ENCODE results near the gene NAGLU. TPM values are rescaled to one million over a fixed set of nuclear protein-coding genes. Genes with fewer than 3 reads are reported as not detected.
A peak's percentile ranks its signal among the peaks of the same experiment; 100 is the strongest.

NAGLU gene
- total RNA-seq, 5 donors from 2014 or later (not counting 1 experiment from before 2014, with no cell fraction given) = 13.2 to 35.1 (median 28.8) TPM

- no peak overlapping the region for H3K27ac Mint-ChIP-seq
- Histone ChIP-seq H3K36me3 (ENCODE audit: control insufficient read depth in 2 of 2, extremely low read depth in 1 of 2, insufficient read depth in 1 of 2, low read length in 1 of 2) (peaks cover 28 to 92% of the 10 kb centered on the region in 2 donors), H3K4me3 (ENCODE audit: control insufficient read depth in 1 of 2, extremely low read depth in 1 of 2, low read length in 1 of 2) (no peak overlapping the region), H3K27me3 (replicated peaks in 1 of 2; ENCODE audit: control insufficient read depth in 2 of 2, extremely low read depth in 1 of 2, insufficient read depth in 2 of 2, low read length in 1 of 2) (no peaks in the 10 kb centered on the region), H3K27ac (ENCODE audit: low read length) (no peak overlapping the region), H3K9me3 (no peaks in the 10 kb centered on the region), H3K4me1 (ENCODE audit: control insufficient read depth in 1 of 2, extremely low read depth in 1 of 2, insufficient read depth in 2 of 2, low read length in 2 of 2) (no peaks in the 10 kb centered on the region)
- H3K9me3 Mint-ChIP-seq = no peaks in the 10 kb centered on the region
- no peak overlapping the region for H3K4me3 Mint-ChIP-seq
- H3K27me3 Mint-ChIP-seq = no peaks in the 10 kb centered on the region
- DNase-seq (no peak), ATAC-seq (replicated peaks in 1 of 4) (no peak)
- H3K36me3 Mint-ChIP-seq = peaks cover 47% of the 10 kb centered on the region
- POLR2A ChIA-PET = interaction anchor here in 1 of 2 donors (0.6 kb wide), 1 partner anchor 27 kb away, joined by 5 read pairs; no protein-coding TSS in a partner anchor
- peaks cover 0 to 8% (median 3%) of the 10 kb centered on the region in 3 donors for H3K4me1 Mint-ChIP-seq
- CTCF ChIA-PET = no interaction called here
- 71% methylated on average over 1 of the region's 1 CpG for WGBS (ENCODE audit: insufficient coverage)
Measured at GRCh38 chr17:42585353-42585752, 49.3 kb downstream of the NAGLU start.

GRCh38 chr17:42586514-42587230 is 50.6 kb downstream of the NAGLU start:
- no peaks in the 10 kb centered on the region for H3K9me3 Mint-ChIP-seq

GRCh38 chr17:42590886-42591285 is 54.8 kb downstream of the NAGLU start:
- ChIA-PET CTCF (interaction anchor here (0.6 to 2.3 kb wide), 2 partner anchors 11 to 13 kb away, joined by 3 to 8 read pairs; partner anchors contain the start of gene PSMC3IP (in 1 of the 2)), POLR2A (no interaction called here)
- 86% methylated on average over 1 of the region's 2 CpGs for WGBS (ENCODE audit: insufficient coverage)
- Mint-ChIP-seq H3K4me3 (no peak overlapping the region), H3K36me3 (peaks cover 32% of the 10 kb centered on the region), H3K27me3 (no peaks in the 10 kb centered on the region), H3K9me3 (no peaks in the 10 kb centered on the region), H3K4me1 (peaks cover 0 to 22% (median 12%) of the 10 kb centered on the region in 3 donors), H3K27ac (peak overlapping the region in 1 of 2 donors; percentile 16)
- no peak overlapping the region for H3K4me3 ChIP-seq (ENCODE audit: control insufficient read depth in 1 of 2, extremely low read depth in 1 of 2, low read length in 1 of 2)
- no peaks in the 10 kb centered on the region for H3K27me3 ChIP-seq (replicated peaks in 1 of 2; ENCODE audit: control insufficient read depth in 2 of 2, extremely low read depth in 1 of 2, insufficient read depth in 2 of 2, low read length in 1 of 2)
- peaks cover 10 to 59% of the 10 kb centered on the region in 2 donors for H3K36me3 ChIP-seq (ENCODE audit: control insufficient read depth in 2 of 2, extremely low read depth in 1 of 2, insufficient read depth in 1 of 2, low read length in 1 of 2)
- H3K4me1 ChIP-seq (ENCODE audit: control insufficient read depth in 1 of 2, extremely low read depth in 1 of 2, insufficient read depth in 2 of 2, low read length in 2 of 2) = no peaks in the 10 kb centered on the region
- no peak for DNase-seq
- ATAC-seq (replicated peaks in 1 of 4) = no peak
- no peak overlapping the region for H3K27ac ChIP-seq (ENCODE audit: low read length)
- no peaks in the 10 kb centered on the region for H3K9me3 ChIP-seq

More at GRCh38 chr17:42586514-42587230, 50.6 kb downstream of the NAGLU start:
- ATAC-seq (replicated peaks in 1 of 4) (no peak), DNase-seq (no peak)
- H3K27ac ChIP-seq (ENCODE audit: low read length) = no peak overlapping the region
- Mint-ChIP-seq H3K36me3 (peaks cover 53% of the 10 kb centered on the region), H3K27me3 (no peaks in the 10 kb centered on the region), H3K4me1 (peaks cover 0 to 9% (median 5%) of the 10 kb centered on the region in 3 donors), H3K4me3 (no peak overlapping the region), H3K27ac (peak overlapping the region in 1 of 2 donors; percentile 64)
- POLR2A ChIA-PET = interaction anchor here in 1 of 2 donors (0.6 kb wide), 1 partner anchor 38 kb away, joined by 3 read pairs; no protein-coding TSS in a partner anchor
- no peaks in the 10 kb centered on the region for H3K4me1 ChIP-seq (ENCODE audit: control insufficient read depth in 1 of 2, extremely low read depth in 1 of 2, insufficient read depth in 2 of 2, low read length in 2 of 2)
- 98% methylated on average over 4 of the region's 7 CpGs for WGBS (ENCODE audit: insufficient coverage)
- H3K27me3 ChIP-seq (replicated peaks in 1 of 2; ENCODE audit: control insufficient read depth in 2 of 2, extremely low read depth in 1 of 2, insufficient read depth in 2 of 2, low read length in 1 of 2) = no peaks in the 10 kb centered on the region
- no peak overlapping the region for H3K4me3 ChIP-seq (ENCODE audit: control insufficient read depth in 1 of 2, extremely low read depth in 1 of 2, low read length in 1 of 2)
- CTCF ChIA-PET = interaction anchor here in 1 of 2 donors (0.6 kb wide), 2 partner anchors 9 to 363 kb away, joined by 3 to 7 read pairs; partner anchors contain the start of gene PSMC3IP
- no peaks in the 10 kb centered on the region for H3K9me3 ChIP-seq
- H3K36me3 ChIP-seq (ENCODE audit: control insufficient read depth in 2 of 2, extremely low read depth in 1 of 2, insufficient read depth in 1 of 2, low read length in 1 of 2) = peaks cover 28 to 95% of the 10 kb centered on the region in 2 donors

- ChIA-PET CTCF (interaction anchor here in 1 of 2 donors (2.3 kb wide), 1 partner anchor 13 kb away, joined by 8 read pairs; the partner anchor contains the start of gene PSMC3IP), POLR2A (no interaction called here)
- ATAC-seq (replicated peaks in 1 of 4) = no peak
- H3K9me3 Mint-ChIP-seq = no peaks in the 10 kb centered on the region
- H3K4me3 Mint-ChIP-seq = no peak overlapping the region
- no peaks in the 10 kb centered on the region for H3K9me3 ChIP-seq
- no peak for DNase-seq
- 97% methylated on average over 8 of the region's 9 CpGs for WGBS (ENCODE audit: insufficient coverage)
- H3K27ac ChIP-seq (ENCODE audit: low read length) = no peak overlapping the region
- H3K36me3 Mint-ChIP-seq = peaks cover 32% of the 10 kb centered on the region
- H3K27me3 Mint-ChIP-seq = no peaks in the 10 kb centered on the region
- no peaks in the 10 kb centered on the region for H3K27me3 ChIP-seq (replicated peaks in 1 of 2; ENCODE audit: control insufficient read depth in 2 of 2, extremely low read depth in 1 of 2, insufficient read depth in 2 of 2, low read length in 1 of 2)
- H3K4me1 ChIP-seq (ENCODE audit: control insufficient read depth in 1 of 2, extremely low read depth in 1 of 2, insufficient read depth in 2 of 2, low read length in 2 of 2) = no peaks in the 10 kb centered on the region
- H3K27ac Mint-ChIP-seq = no peak overlapping the region
- peaks cover 2 to 24% (median 14%) of the 10 kb centered on the region in 3 donors for H3K4me1 Mint-ChIP-seq
- peaks cover 6 to 56% of the 10 kb centered on the region in 2 donors for H3K36me3 ChIP-seq (ENCODE audit: control insufficient read depth in 2 of 2, extremely low read depth in 1 of 2, insufficient read depth in 1 of 2, low read length in 1 of 2)
- H3K4me3 ChIP-seq (ENCODE audit: control insufficient read depth in 1 of 2, extremely low read depth in 1 of 2, low read length in 1 of 2) = no peak overlapping the region
Measured at GRCh38 chr17:42591411-42591810, 55.4 kb downstream of the NAGLU start.

Other genes with a start within 250 kb of the NAGLU start
- gene STAT5A, start 247.7 kb upstream of the NAGLU start, total RNA-seq = 100 to 1,000 TPM; 141 to 160 (median 147) TPM
- gene STAT3, start 147.8 kb upstream of the NAGLU start, total RNA-seq = 100 to 1,000 TPM; 113 to 242 (median 129) TPM
- 1 to 10 TPM in 4 of 5 donors, under 1 TPM in 1; 0.83 to 2.3 (median 2.1) TPM for gene CAVIN1, start 113.0 kb upstream of the NAGLU start, total RNA-seq
- gene ATP6V0A1, start 77.4 kb upstream of the NAGLU start, total RNA-seq = 10 to 100 TPM; 11.1 to 18.0 (median 14.9) TPM
- 1 to 10 TPM; 1.2 to 2.2 (median 1.4) TPM for gene HSD17B1, start 16.7 kb downstream of the NAGLU start, total RNA-seq
- 10 to 100 TPM; 43.2 to 79.0 (median 74.9) TPM for gene COASY, start 25.9 kb downstream of the NAGLU start, total RNA-seq
- gene MLX, start 30.9 kb downstream of the NAGLU start, total RNA-seq = 10 to 100 TPM; 31.4 to 68.9 (median 61.2) TPM
- gene PSMC3IP, start 41.5 kb downstream of the NAGLU start, total RNA-seq = 1 to 10 TPM; 2.2 to 4.3 (median 3.2) TPM
- gene RETREG3, start 73.1 kb downstream of the NAGLU start, total RNA-seq = 100 to 1,000 TPM in 3 of 5 donors, 10 to 100 TPM in 2; 72.4 to 150 (median 139) TPM
- 10 to 100 TPM in 3 of 5 donors, 1 to 10 TPM in 2; 6.5 to 18.9 (median 16.2) TPM for gene TUBG1, start 73.4 kb downstream of the NAGLU start, total RNA-seq
- gene TUBG2, start 123.0 kb downstream of the NAGLU start, total RNA-seq = 10 to 100 TPM; 13.7 to 22.3 (median 20.5) TPM
- gene PLEKHH3, start 140.8 kb downstream of the NAGLU start, total RNA-seq = 1 to 10 TPM in 1 of 5 donors, under 1 TPM in 4; 0.13 to 2.5 (median 0.58) TPM
- gene CCR10, start 145.6 kb downstream of the NAGLU start, total RNA-seq = 1 to 10 TPM in 4 of 5 donors, under 1 TPM in 1; 0.53 to 7.8 (median 1.3) TPM
- 10 to 100 TPM in 1 of 5 donors, 1 to 10 TPM in 4; 2.2 to 18.3 (median 3.0) TPM for gene CNTNAP1, start 146.3 kb downstream of the NAGLU start, total RNA-seq
- 100 to 1,000 TPM in 4 of 5 donors, 10 to 100 TPM in 1; 87.1 to 161 (median 146) TPM for gene EZH1, start 208.8 kb downstream of the NAGLU start, total RNA-seq
- gene RAMP2, start 225.0 kb downstream of the NAGLU start, total RNA-seq = not detected
- gene VPS25, start 237.2 kb downstream of the NAGLU start, total RNA-seq = 10 to 100 TPM; 34.7 to 42.5 (median 38.7) TPM
- 1 to 10 TPM in 1 of 5 donors, under 1 TPM in 3, not detected in 1; 0.38 to 1.3 (median 0.60) TPM for gene WNK4, start 244.4 kb downstream of the NAGLU start, total RNA-seq